Panc1 (cell line): ENCODE data around the gene CYP2E1.

ENCODE experiments used
- POLR2AphosphoS5 ChIP-seq: IDR thresholded peaks from 2 replicates; pipeline ENCODE4 v1.6.1; 2012; ENCODE audit warnings: mild to moderate bottlenecking, low read depth, low read length, moderate library complexity
- SIN3A ChIP-seq: IDR thresholded peaks from 2 replicates; pipeline ENCODE4 v1.6.1; 2012; ENCODE audit warnings: low read depth, mild to moderate bottlenecking, low read length, moderate library complexity, borderline replicate concordance; ENCODE audit not compliant: insufficient read depth
- TCF7L2 ChIP-seq: IDR thresholded peaks from 2 replicates; pipeline ENCODE4 v1.6.1; 2011; ENCODE audit warnings: mild to moderate bottlenecking, low read depth, low read length, inconsistent platforms
- TF ChIP-seq, protein P1 (sequence below): fragments of 450-650 bp; IDR thresholded peaks from 2 replicates; pipeline ENCODE4 v1.5.1; 2017; ENCODE audit warnings: mild to moderate bottlenecking

GRCh38 chr10:133488354-133488753 is 38.8 kb upstream of the CYP2E1 start:
- TF ChIP-seq, protein P1, sequence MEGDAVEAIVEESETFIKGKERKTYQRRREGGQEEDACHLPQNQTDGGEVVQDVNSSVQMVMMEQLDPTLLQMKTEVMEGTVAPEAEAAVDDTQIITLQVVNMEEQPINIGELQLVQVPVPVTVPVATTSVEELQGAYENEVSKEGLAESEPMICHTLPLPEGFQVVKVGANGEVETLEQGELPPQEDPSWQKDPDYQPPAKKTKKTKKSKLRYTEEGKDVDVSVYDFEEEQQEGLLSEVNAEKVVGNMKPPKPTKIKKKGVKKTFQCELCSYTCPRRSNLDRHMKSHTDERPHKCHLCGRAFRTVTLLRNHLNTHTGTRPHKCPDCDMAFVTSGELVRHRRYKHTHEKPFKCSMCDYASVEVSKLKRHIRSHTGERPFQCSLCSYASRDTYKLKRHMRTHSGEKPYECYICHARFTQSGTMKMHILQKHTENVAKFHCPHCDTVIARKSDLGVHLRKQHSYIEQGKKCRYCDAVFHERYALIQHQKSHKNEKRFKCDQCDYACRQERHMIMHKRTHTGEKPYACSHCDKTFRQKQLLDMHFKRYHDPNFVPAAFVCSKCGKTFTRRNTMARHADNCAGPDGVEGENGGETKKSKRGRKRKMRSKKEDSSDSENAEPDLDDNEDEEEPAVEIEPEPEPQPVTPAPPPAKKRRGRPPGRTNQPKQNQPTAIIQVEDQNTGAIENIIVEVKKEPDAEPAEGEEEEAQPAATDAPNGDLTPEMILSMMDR, result no peak
- TF ChIP-seq SIN3A (no peak), TCF7L2 (no peak), POLR2AphosphoS5 (no peak)
